Erythroblast (primary cell): Measurements from ENCODE around the gene ECHS1.

ENCODE experiments used
- GATA1 ChIP-seq: IDR thresholded peaks from 2 replicates; pipeline ENCODE4 v1.6.1; 2011; ENCODE audit warnings: low read depth, mild to moderate bottlenecking, control low read depth, low read length, moderate library complexity
- POLR2A ChIP-seq: IDR thresholded peaks from 2 replicates; pipeline ENCODE4 v1.6.1; 2011; ENCODE audit warnings: mild to moderate bottlenecking, low read length

DNA sequence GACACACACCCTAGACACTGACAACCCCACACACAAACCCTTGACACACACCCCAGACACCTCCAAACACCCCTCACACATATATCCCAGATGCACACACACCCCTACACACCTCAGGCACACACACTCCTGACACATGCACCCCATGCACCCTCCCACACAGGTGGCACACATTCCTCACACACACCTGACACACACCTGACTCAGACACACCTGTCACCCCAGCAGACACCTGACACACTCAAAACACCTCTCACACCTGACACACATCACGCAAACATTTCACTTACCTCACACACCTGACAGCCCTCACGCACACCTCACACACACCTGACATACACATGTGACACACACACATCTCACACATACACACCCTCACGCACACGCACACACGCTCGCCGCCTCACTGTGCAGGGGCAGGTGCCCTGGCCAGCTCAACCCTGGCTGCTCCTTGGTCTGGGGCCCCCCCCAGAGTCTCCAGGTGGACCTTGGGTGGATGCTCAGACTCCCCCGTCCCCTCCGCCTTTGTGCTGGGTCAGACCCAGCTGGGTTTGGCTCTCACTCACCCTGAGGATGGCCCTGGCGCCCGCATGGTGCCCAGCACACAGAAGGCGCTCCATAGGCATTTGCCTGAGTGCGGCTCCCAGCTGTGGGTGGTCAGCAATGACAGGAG lies 33.3 kb downstream of the ECHS1 start:
- TF ChIP-seq POLR2A (no peak), GATA1 (no peak)
